Erythroblast (primary cell): ENCODE results near the gene RPL11.
A peak's percentile ranks its signal among the peaks of the same experiment; 100 is the strongest.
"Not testable (repeated sequence)": the region's sequence is repeated elsewhere in the genome, so short reads cannot be mapped to it uniquely, and the experiment has no call there.

Experiments
- DNase-seq, 2 experiments: peaks; one replicate each; lab custom pipeline; 2025; lab: John Stamatoyannopoulos, UW
- GATA1 ChIP-seq: IDR thresholded peaks from 2 replicates; pipeline ENCODE4 v1.6.1; 2011; ENCODE audit warnings: low read depth, mild to moderate bottlenecking, control low read depth, low read length, moderate library complexity
- POLR2A ChIP-seq: IDR thresholded peaks from 2 replicates; pipeline ENCODE4 v1.6.1; 2011; ENCODE audit warnings: mild to moderate bottlenecking, low read length

The RPL11 gene

GRCh38 chr1:23664837-23665795, 26.5 kb upstream of the RPL11 start:
- peak in 1 of 2 experiments; percentile 61 for DNase-seq

GRCh38 chr1:23667411-23667810, 24.2 kb upstream of the RPL11 start:
- TF ChIP-seq GATA1, result no peak
- TF ChIP-seq POLR2A, result no peak
- no peak for DNase-seq

More at GRCh38 chr1:23664837-23665795, 26.5 kb upstream of the RPL11 start:
- TF ChIP-seq POLR2A (no peak), GATA1 (no peak)

- DNase-seq, result no peak
Observed at GRCh38 chr1:23670709-23671108, 20.9 kb upstream of the RPL11 start.

GRCh38 chr1:23673086-23673813, 18.4 kb upstream of the RPL11 start:
- DNase-seq, result peak in 1 of 2 experiments; percentile 44

More at GRCh38 chr1:23670709-23671108, 20.9 kb upstream of the RPL11 start:
- TF ChIP-seq GATA1, result no peak
- TF ChIP-seq POLR2A, result no peak

GRCh38 chr1:23679815-23680214, 11.8 kb upstream of the RPL11 start:
- no peak for TF ChIP-seq POLR2A
- TF ChIP-seq GATA1, result no peak
- no peak for DNase-seq

More at GRCh38 chr1:23673086-23673813, 18.4 kb upstream of the RPL11 start:
- TF ChIP-seq POLR2A (no peak), GATA1 (no peak)

- no peak for TF ChIP-seq POLR2A
- TF ChIP-seq GATA1, result no peak
Observed at GRCh38 chr1:23682946-23683345, 8.7 kb upstream of the RPL11 start.

GRCh38 chr1:23684415-23684814, 7.2 kb upstream of the RPL11 start:
- DNase-seq, result no peak
- TF ChIP-seq POLR2A (no peak), GATA1 (no peak)

More at GRCh38 chr1:23682946-23683345, 8.7 kb upstream of the RPL11 start:
- no peak for DNase-seq

GRCh38 chr1:23685197-23685596, 6.4 kb upstream of the RPL11 start:
- not testable (repeated sequence) for DNase-seq

GRCh38 chr1:23687680-23688079, 3.9 kb upstream of the RPL11 start:
- DNase-seq, result not testable (repeated sequence)

GRCh38 chr1:23688281-23688680, 3.3 kb upstream of the RPL11 start:
- DNase-seq, result not testable (repeated sequence)

GRCh38 chr1:23692308-23692871, 784 bp downstream of the RPL11 start:
- TF ChIP-seq GATA1 (no peak), POLR2A (no peak)
- DNase-seq, result peak in 1 of 2 experiments; percentile 51

- no peak for DNase-seq
- no peak for TF ChIP-seq GATA1
- no peak for TF ChIP-seq POLR2A
Observed at GRCh38 chr1:23693599-23693998, 2.0 kb downstream of the RPL11 start.

- DNase-seq, result no peak
- no peak for TF ChIP-seq GATA1
- TF ChIP-seq POLR2A, result no peak
Observed at GRCh38 chr1:23694371-23694770, 2.8 kb downstream of the RPL11 start.

GRCh38 chr1:23695667-23696066, 4.1 kb downstream of the RPL11 start:
- DNase-seq, result no peak
- no peak for TF ChIP-seq POLR2A
- TF ChIP-seq GATA1, result no peak
